ENCODE data around the gene CYGB. TPM values are rescaled to one million over a fixed set of nuclear protein-coding genes. Genes with fewer than 3 reads are reported as not detected.
A peak's percentile ranks its signal among the peaks of the same experiment; 100 is the strongest.
"Not testable (repeated sequence)": the region's sequence is repeated elsewhere in the genome, so short reads cannot be mapped to it uniquely, and the experiment has no call there.

Gene CYGB
- total and polyA plus RNA-seq, 5 donors from 2014 or later = not detected

- Histone ChIP-seq H3K27ac (ENCODE audit: insufficient read depth, low read length, poor library complexity, severe bottlenecking) (no peak overlapping the region), H3K27me3 (ENCODE audit: control insufficient read depth, insufficient read depth, low read length) (no peaks in the 10 kb centered on the region), H3K4me3 (ENCODE audit: low read depth, low read length) (no peak overlapping the region), H3K9me3 (ENCODE audit: control insufficient read depth in 2 of 2, low read length in 2 of 2) (no peaks in the 10 kb centered on the region), H3K36me3 (ENCODE audit: control insufficient read depth, insufficient read depth, low read length) (no peaks in the 10 kb centered on the region), H3K4me1 (ENCODE audit: control insufficient read depth, insufficient read depth, low read length, poor library complexity, severe bottlenecking) (peaks cover 12% of the 10 kb centered on the region)
- no peak for ATAC-seq (ENCODE audit: low read depth in 2 of 2)
- Mint-ChIP-seq H3K4me1 (peaks cover 0 to 30% (median 11%) of the 10 kb centered on the region in 4 donors), H3K9me3 (peaks cover 0 to 3% (median 0%) of the 10 kb centered on the region in 7 donors), H3K4me3 (no peak overlapping the region), H3K27ac (no peak overlapping the region), H3K36me3 (no peaks in the 10 kb centered on the region), H3K27me3 (peaks cover 9% of the 10 kb centered on the region)
- DNase-seq = no peak
These were observed 16.2 kb downstream of the CYGB start for GRCh38 chr17:76521262-76521661.

DNA sequence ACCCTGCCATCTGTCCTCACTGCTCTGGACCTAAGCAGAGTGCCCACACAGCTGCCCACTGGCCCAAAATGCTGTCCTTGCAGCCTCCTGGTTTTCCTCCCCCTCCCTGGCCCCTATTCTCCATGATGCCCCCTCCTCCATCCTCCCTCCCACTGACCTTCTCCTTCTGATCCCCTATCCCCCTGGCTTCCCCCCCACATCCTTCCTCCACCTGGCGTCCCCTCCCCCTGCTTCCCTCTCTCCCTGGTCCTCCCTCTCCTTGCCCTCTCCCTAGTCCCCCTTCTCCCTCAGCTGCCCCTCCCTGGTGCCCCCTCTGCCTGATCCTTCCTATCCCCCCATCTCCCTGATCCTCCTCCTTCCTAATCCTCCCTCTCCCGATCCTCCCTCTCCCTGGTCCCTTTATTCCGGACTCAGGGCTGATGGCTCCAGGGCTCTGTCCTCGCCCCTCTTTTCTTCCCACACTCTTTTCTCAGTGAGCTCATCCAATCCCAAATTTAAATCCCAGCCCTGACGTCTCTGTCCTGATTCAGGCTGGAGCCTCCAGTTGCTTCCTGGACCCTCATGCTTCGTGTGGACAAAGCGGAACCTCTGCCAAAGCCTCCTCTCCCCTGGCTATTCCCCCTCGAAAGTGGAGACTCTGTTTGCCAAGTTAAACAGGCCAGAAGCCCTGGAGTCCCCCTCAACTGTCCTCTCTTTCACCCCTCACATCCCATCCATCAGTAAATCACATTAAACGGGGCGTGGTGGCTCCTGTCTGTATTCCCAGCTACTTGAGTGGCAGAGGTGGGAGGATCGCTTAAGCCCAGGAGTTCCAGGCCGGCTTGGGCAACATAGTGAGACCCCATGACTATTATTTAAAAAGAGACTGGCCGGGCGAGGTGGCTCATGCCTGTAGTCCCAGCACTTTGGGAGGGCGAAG, 18.2 kb downstream of the CYGB start:
- Mint-ChIP-seq H3K4me1 (peaks cover 0 to 44% (median 16%) of the 10 kb centered on the region in 4 donors), H3K4me3 (peak overlapping the region in 1 of 4 donors; percentile 80), H3K9me3 (no peaks in the 10 kb centered on the region), H3K27me3 (peaks cover 9% of the 10 kb centered on the region), H3K27ac (peak overlapping the region; percentile 79 to 81 (median 79)), H3K36me3 (no peaks in the 10 kb centered on the region)
- H3K4me3 ChIP-seq (ENCODE audit: low read depth, low read length) = no peak overlapping the region
- no peaks in the 10 kb centered on the region for H3K36me3 ChIP-seq (ENCODE audit: control insufficient read depth, insufficient read depth, low read length)
- DNase-seq (no peak), ATAC-seq (ENCODE audit: low read depth in 2 of 2) (no peak)
- no peaks in the 10 kb centered on the region for H3K27me3 ChIP-seq (ENCODE audit: control insufficient read depth, insufficient read depth, low read length)
- no peak overlapping the region for H3K27ac ChIP-seq (ENCODE audit: insufficient read depth, low read length, poor library complexity, severe bottlenecking)
- H3K4me1 ChIP-seq (ENCODE audit: control insufficient read depth, insufficient read depth, low read length, poor library complexity, severe bottlenecking) = peaks cover 31% of the 10 kb centered on the region
- H3K9me3 ChIP-seq (ENCODE audit: control insufficient read depth in 2 of 2, low read length in 2 of 2) = no peaks in the 10 kb centered on the region

DNA sequence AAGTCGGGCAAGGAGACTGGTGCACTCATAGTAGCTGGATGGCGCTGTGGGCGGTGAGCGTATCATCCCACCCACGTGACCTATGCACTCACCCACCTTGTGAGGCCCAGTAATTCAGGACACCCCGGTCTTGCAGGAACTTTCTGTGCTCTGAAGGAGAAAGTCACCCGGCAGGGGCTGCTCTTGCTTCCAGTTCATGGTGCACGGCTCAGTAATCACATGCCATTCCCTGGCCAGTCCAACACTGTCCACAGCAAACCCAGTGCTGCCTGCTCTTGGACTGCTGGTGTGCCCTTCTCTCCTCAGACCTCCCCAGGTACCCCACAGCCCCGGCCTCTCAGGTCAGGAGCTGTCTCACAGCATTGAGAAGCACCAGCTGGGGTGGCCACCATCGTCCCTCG, 19.9 kb downstream of the CYGB start:
- Mint-ChIP-seq H3K27me3 (peaks cover 4% of the 10 kb centered on the region), H3K4me1 (peaks cover 0 to 45% (median 15%) of the 10 kb centered on the region in 4 donors), H3K9me3 (no peaks in the 10 kb centered on the region), H3K27ac (peak overlapping the region; percentile 63 to 85 (median 79)), H3K4me3 (peak overlapping the region in 1 of 4 donors; percentile 42), H3K36me3 (no peaks in the 10 kb centered on the region)
- no peak for ATAC-seq (ENCODE audit: low read depth in 2 of 2)
- no peaks in the 10 kb centered on the region for H3K9me3 ChIP-seq (ENCODE audit: control insufficient read depth in 2 of 2, low read length in 2 of 2)
- H3K36me3 ChIP-seq (ENCODE audit: control insufficient read depth, insufficient read depth, low read length) = no peaks in the 10 kb centered on the region
- H3K4me1 ChIP-seq (ENCODE audit: control insufficient read depth, insufficient read depth, low read length, poor library complexity, severe bottlenecking) = peaks cover 29% of the 10 kb centered on the region
- no peak overlapping the region for H3K4me3 ChIP-seq (ENCODE audit: low read depth, low read length)
- H3K27ac ChIP-seq (ENCODE audit: insufficient read depth, low read length, poor library complexity, severe bottlenecking) = no peak overlapping the region
- H3K27me3 ChIP-seq (ENCODE audit: control insufficient read depth, insufficient read depth, low read length) = no peaks in the 10 kb centered on the region
- DNase-seq = no peak

DNA sequence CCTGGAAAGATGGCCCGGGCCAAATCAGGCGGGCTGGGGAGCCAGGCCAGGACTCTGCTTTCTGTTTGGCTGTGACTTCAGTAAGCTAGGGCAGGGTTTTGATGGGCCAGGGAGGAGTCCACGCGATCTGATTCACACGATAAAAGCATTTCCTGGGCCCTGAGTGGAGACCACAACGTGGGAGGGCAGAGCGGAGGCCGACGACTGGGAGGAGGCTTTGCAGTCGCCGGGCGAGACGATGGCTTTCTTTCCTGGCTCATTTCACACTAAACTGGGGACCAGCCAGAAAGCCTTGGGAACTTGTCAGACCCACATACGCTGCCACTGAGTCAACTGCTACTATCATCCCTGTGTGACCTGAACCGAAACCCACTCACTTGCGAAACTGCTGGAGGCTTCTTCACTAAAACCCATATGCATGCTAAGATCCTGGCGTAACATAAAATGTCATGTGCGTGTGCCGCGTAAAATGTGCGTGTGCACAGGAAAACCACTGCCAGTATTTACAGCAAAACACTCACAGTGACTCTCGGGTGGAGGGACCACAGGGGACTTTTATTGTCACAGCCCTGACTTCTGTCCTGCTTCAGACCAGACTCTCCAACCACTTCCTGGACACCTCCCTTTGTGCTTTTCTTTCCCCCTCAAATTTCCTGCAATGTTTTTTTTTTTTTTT, 22.1 kb downstream of the CYGB start:
- Histone ChIP-seq H3K9me3 (ENCODE audit: control insufficient read depth in 2 of 2, low read length in 2 of 2) (no peaks in the 10 kb centered on the region), H3K27me3 (ENCODE audit: control insufficient read depth, insufficient read depth, low read length) (no peaks in the 10 kb centered on the region), H3K4me1 (ENCODE audit: control insufficient read depth, insufficient read depth, low read length, poor library complexity, severe bottlenecking) (peaks cover 32% of the 10 kb centered on the region), H3K4me3 (ENCODE audit: low read depth, low read length) (peak overlapping the region; percentile 66), H3K27ac (ENCODE audit: insufficient read depth, low read length, poor library complexity, severe bottlenecking) (peak overlapping the region; percentile 95), H3K36me3 (ENCODE audit: control insufficient read depth, insufficient read depth, low read length) (no peaks in the 10 kb centered on the region)
- DNase-seq (peak; percentile 71 to 94 (median 88)), ATAC-seq (ENCODE audit: low read depth in 2 of 2) (peak; percentile 81 to 87)
- Mint-ChIP-seq H3K27ac (peak overlapping the region; percentile 97 to 99 (median 98)), H3K9me3 (no peaks in the 10 kb centered on the region), H3K4me3 (peak overlapping the region; percentile 77 to 89 (median 86)), H3K4me1 (peaks cover 0 to 59% (median 20%) of the 10 kb centered on the region in 4 donors), H3K36me3 (no peaks in the 10 kb centered on the region), H3K27me3 (peaks cover 4% of the 10 kb centered on the region)

DNA sequence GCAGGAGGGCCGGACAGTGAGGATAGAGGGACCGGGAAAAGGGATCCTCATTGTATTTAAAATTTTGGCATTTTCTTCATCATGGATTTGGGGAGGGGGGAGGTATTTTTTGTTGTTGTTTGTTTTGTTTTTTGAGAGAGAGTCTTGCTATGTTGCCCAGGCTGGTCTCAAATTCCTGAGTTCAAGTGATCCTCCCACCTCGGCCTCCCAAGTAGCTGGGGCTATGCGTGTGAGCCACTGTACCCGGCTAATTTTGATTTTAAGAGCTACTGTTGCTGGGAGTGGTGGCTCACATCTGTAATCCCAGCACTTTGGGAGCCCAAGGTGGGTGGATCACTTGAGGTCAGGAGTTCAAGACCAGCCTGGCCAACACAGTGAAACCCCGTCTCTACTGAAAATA, 23.2 kb downstream of the CYGB start:
- H3K36me3 Mint-ChIP-seq; ATAC-seq (ENCODE audit: low read depth in 2 of 2); H3K27me3 ChIP-seq (ENCODE audit: control insufficient read depth, insufficient read depth, low read length); H3K27me3 Mint-ChIP-seq; H3K9me3 ChIP-seq (ENCODE audit: control insufficient read depth in 2 of 2, low read length in 2 of 2); H3K36me3 ChIP-seq (ENCODE audit: control insufficient read depth, insufficient read depth, low read length); H3K9me3 Mint-ChIP-seq; DNase-seq; H3K4me3 ChIP-seq (ENCODE audit: low read depth, low read length): not testable (repeated sequence)
- peak overlapping the region in 2 of 4 donors; percentile 33 to 39 for H3K4me3 Mint-ChIP-seq
- peaks cover 32% of the 10 kb centered on the region for H3K4me1 ChIP-seq (ENCODE audit: control insufficient read depth, insufficient read depth, low read length, poor library complexity, severe bottlenecking)
- H3K27ac ChIP-seq (ENCODE audit: insufficient read depth, low read length, poor library complexity, severe bottlenecking) = peak overlapping the region; percentile 95
- H3K4me1 Mint-ChIP-seq = peaks cover 0 to 59% (median 22%) of the 10 kb centered on the region in 4 donors
- peak overlapping the region; percentile 97 to 99 (median 98) for H3K27ac Mint-ChIP-seq

- H3K27me3 Mint-ChIP-seq = peaks cover 11% of the 10 kb centered on the region
- Histone ChIP-seq H3K27ac (ENCODE audit: insufficient read depth, low read length, poor library complexity, severe bottlenecking) (no peak overlapping the region), H3K27me3 (ENCODE audit: control insufficient read depth, insufficient read depth, low read length) (no peaks in the 10 kb centered on the region), H3K4me1 (ENCODE audit: control insufficient read depth, insufficient read depth, low read length, poor library complexity, severe bottlenecking) (peaks cover 32% of the 10 kb centered on the region), H3K36me3 (ENCODE audit: control insufficient read depth, insufficient read depth, low read length) (no peaks in the 10 kb centered on the region), H3K4me3 (ENCODE audit: low read depth, low read length) (no peak overlapping the region), H3K9me3 (ENCODE audit: control insufficient read depth in 2 of 2, low read length in 2 of 2) (no peaks in the 10 kb centered on the region)
- peaks cover 0 to 55% (median 22%) of the 10 kb centered on the region in 4 donors for H3K4me1 Mint-ChIP-seq
- ATAC-seq (ENCODE audit: low read depth in 2 of 2) = no peak
- H3K36me3 Mint-ChIP-seq = no peaks in the 10 kb centered on the region
- peak overlapping the region in 1 of 4 donors; percentile 72 for H3K4me3 Mint-ChIP-seq
- H3K27ac Mint-ChIP-seq = peak overlapping the region; percentile 88 to 99 (median 95)
- no peak for DNase-seq
- H3K9me3 Mint-ChIP-seq = no peaks in the 10 kb centered on the region
These were observed 24.2 kb downstream of the CYGB start for GRCh38 chr17:76513306-76513692.

DNA sequence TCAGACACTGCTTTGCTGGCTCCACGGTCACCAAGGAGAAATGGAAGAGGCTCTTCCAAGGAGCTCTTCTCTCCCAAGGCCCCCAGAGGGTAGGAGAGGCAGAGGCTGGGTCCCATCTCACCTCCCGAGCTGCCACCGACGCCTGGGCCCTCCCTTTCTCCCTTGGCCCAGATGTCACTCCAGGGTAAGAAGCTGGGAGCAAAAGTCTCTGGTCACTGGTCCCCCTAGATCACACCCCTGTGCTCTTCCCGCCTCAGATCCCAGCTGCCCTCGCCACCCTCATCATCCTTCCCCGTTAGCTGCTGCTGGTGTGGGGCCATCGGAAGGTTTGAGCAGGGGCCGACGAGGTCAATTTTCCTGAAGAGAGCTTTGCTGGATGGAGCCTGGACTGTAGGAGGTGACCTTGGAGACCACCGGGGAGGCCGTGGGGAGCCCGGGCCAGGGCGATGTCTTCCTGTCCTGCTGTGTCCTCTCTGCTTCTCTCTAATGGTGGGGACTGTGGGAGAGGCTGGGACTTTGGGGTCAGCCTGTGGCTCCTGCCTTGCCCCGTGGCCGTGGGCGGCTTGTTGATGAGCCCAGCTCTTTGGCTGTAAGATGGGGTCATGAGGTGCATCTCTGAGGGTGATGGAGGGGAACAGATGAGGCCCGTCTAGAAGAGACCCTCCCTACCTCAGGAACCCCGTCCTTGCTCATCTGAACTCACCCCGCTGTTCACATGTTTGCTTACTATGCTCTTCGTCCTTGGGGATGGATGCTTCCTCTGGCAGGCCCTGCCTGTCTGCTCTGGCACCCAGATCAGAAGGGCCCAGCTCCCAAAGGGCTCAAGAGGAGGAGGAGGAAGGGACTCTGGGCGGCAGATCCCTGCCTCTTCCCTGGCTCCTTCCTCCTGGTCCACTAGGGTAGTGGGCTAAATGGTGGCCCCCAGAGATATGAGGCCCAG, 24.9 kb downstream of the CYGB start:
- Histone ChIP-seq H3K4me1 (ENCODE audit: control insufficient read depth, insufficient read depth, low read length, poor library complexity, severe bottlenecking) (peaks cover 32% of the 10 kb centered on the region), H3K27me3 (ENCODE audit: control insufficient read depth, insufficient read depth, low read length) (no peaks in the 10 kb centered on the region), H3K36me3 (ENCODE audit: control insufficient read depth, insufficient read depth, low read length) (no peaks in the 10 kb centered on the region), H3K9me3 (ENCODE audit: control insufficient read depth in 2 of 2, low read length in 2 of 2) (no peaks in the 10 kb centered on the region), H3K27ac (ENCODE audit: insufficient read depth, low read length, poor library complexity, severe bottlenecking) (peak overlapping the region; percentile 2), H3K4me3 (ENCODE audit: low read depth, low read length) (no peak overlapping the region)
- Mint-ChIP-seq H3K9me3 (no peaks in the 10 kb centered on the region), H3K27me3 (peaks cover 11% of the 10 kb centered on the region), H3K27ac (peak overlapping the region; percentile 88 to 99 (median 95)), H3K4me1 (peaks cover 0 to 49% (median 22%) of the 10 kb centered on the region in 4 donors), H3K36me3 (no peaks in the 10 kb centered on the region), H3K4me3 (peak overlapping the region in 1 of 4 donors; percentile 72)
- ATAC-seq (ENCODE audit: low read depth in 2 of 2) = no peak
- DNase-seq = no peak

Measured in CD4-positive, CD25-positive, alpha-beta regulatory T cell (primary cell).